Calu3 (cell line): ENCODE results near the gene HNF4A. TPM values are rescaled to one million over a fixed set of nuclear protein-coding genes. Genes with fewer than 3 reads are reported as not detected.
"Not testable (repeated sequence)": the region's sequence is repeated elsewhere in the genome, so short reads cannot be mapped to it uniquely, and the experiment has no call there.

Source experiments
- BruUV-seq: library from RNA; stranded (reverse); fragments of 400-500 nt; replicated peaks from 2 replicates; lab custom pipeline; 2021; lab: Mats Ljungman, UMichigan
- CTCF ChIA-PET: fragments of 300-600 bp; sonication (Branson Sonifier 250); formaldehyde crosslinking; loops from one replicate; lab custom pipeline; 2022; ENCODE audit warnings: antibody characterized with exemption; lab: Charles Lee
- DNase-seq: peaks from one replicate; pipeline ENCODE4 v3.0.0; 2022
- H3K27ac Mint-ChIP-seq: one replicate; pipeline ENCODE4 v1.8.0; 2022; ENCODE audit warnings: mixed read lengths; ENCODE audit not compliant: unreplicated experiment
- H3K27me3 Mint-ChIP-seq: one replicate; pipeline ENCODE4 v1.8.0; 2022; ENCODE audit warnings: mixed read lengths; ENCODE audit not compliant: unreplicated experiment
- H3K36me3 Mint-ChIP-seq: one replicate; pipeline ENCODE4 v1.8.0; 2022; ENCODE audit warnings: mild to moderate bottlenecking, moderate library complexity, mixed read lengths; ENCODE audit not compliant: insufficient read depth, unreplicated experiment
- H3K4me1 Mint-ChIP-seq: one replicate; pipeline ENCODE4 v1.8.0; 2022; ENCODE audit warnings: mild to moderate bottlenecking, low read depth, mixed read lengths; ENCODE audit not compliant: unreplicated experiment
- H3K4me3 Mint-ChIP-seq: one replicate; pipeline ENCODE4 v1.8.0; 2022; ENCODE audit warnings: mild to moderate bottlenecking, low read depth, moderate library complexity, mixed read lengths; ENCODE audit not compliant: unreplicated experiment
- H3K9me3 Mint-ChIP-seq: one replicate; pipeline ENCODE4 v1.8.0; 2022; ENCODE audit warnings: low read depth, mixed read lengths; ENCODE audit not compliant: unreplicated experiment
- CTCF ChIP-seq: fragments of 200-600 bp; IDR thresholded peaks from one replicate; pipeline ENCODE4 v1.8.0; 2022; ENCODE audit warnings: antibody characterized with exemption; ENCODE audit not compliant: unreplicated experiment
- intact Hi-C: fragments of 100-400 bp; cut with micrococcal nuclease; formaldehyde crosslinking; loops from one replicate; pipeline ENCODE4 v1.10.0; 2022; ENCODE audit not compliant: unreplicated experiment
- total RNA-seq: library from RNA; stranded (reverse); gene quantifications from 2 replicates; pipeline ENCODE4 v1.2.3, GENCODE V29; 2022

Gene HNF4A
- total RNA-seq, 1 experiment from 2014 or later = 27.7 TPM

- no peak for DNase-seq
- Mint-ChIP-seq H3K27ac (no peak overlapping the region), H3K4me3 (no peak overlapping the region), H3K36me3 (no peaks in the 10 kb centered on the region), H3K9me3 (no peaks in the 10 kb centered on the region), H3K27me3 (peaks cover 13% of the 10 kb centered on the region), H3K4me1 (no peaks in the 10 kb centered on the region)
- TF ChIP-seq CTCF = no peak
- BruUV-seq = no TSS peak
- CTCF ChIA-PET = no interaction called here
- intact Hi-C loops = no loop called here
Observed at GRCh38 chr20:44342248-44342647, 13.3 kb upstream of the HNF4A start.

- CTCF ChIA-PET = no interaction called here
- intact Hi-C loops = no loop called here
- no TSS peak for BruUV-seq
Observed at GRCh38 chr20:44343162-44343675, 12.3 kb upstream of the HNF4A start.

GRCh38 chr20:44344723-44345122 lies 10.8 kb upstream of the HNF4A start:
- no peak overlapping the region for H3K27ac Mint-ChIP-seq
- H3K4me1 Mint-ChIP-seq = no peaks in the 10 kb centered on the region
- no peak overlapping the region for H3K4me3 Mint-ChIP-seq
- no peak for DNase-seq
- BruUV-seq = no TSS peak
- intact Hi-C loops = no loop called here
- CTCF ChIA-PET = interaction anchor here (0.7 kb wide), 1 partner anchor 11 kb away, joined by 5 read pairs; no protein-coding TSS in a partner anchor
- H3K36me3 Mint-ChIP-seq = no peaks in the 10 kb centered on the region
- H3K9me3 Mint-ChIP-seq = no peaks in the 10 kb centered on the region
- TF ChIP-seq CTCF = no peak
- H3K27me3 Mint-ChIP-seq = no peaks in the 10 kb centered on the region

More at GRCh38 chr20:44343162-44343675, 12.3 kb upstream of the HNF4A start:
- Mint-ChIP-seq H3K4me3 (no peak overlapping the region), H3K27me3 (peaks cover 6% of the 10 kb centered on the region), H3K4me1 (no peaks in the 10 kb centered on the region), H3K36me3 (no peaks in the 10 kb centered on the region), H3K9me3 (no peaks in the 10 kb centered on the region), H3K27ac (no peak overlapping the region)
- no peak for TF ChIP-seq CTCF
- no peak for DNase-seq

- no peak for TF ChIP-seq CTCF
- BruUV-seq = no TSS peak
- Mint-ChIP-seq H3K27ac (no peak overlapping the region), H3K4me1 (no peaks in the 10 kb centered on the region), H3K27me3 (no peaks in the 10 kb centered on the region), H3K9me3 (no peaks in the 10 kb centered on the region), H3K4me3 (no peak overlapping the region), H3K36me3 (no peaks in the 10 kb centered on the region)
- CTCF ChIA-PET = no interaction called here
- no peak for DNase-seq
- intact Hi-C loops = no loop called here
Observed at GRCh38 chr20:44345147-44345546, 10.4 kb upstream of the HNF4A start.

GRCh38 chr20:44345941-44346340 lies 9.6 kb upstream of the HNF4A start:
- intact Hi-C loops, DNase-seq, H3K4me1 Mint-ChIP-seq, H3K36me3 Mint-ChIP-seq, H3K27ac Mint-ChIP-seq, H3K27me3 Mint-ChIP-seq, H3K9me3 Mint-ChIP-seq, CTCF ChIA-PET, H3K4me3 Mint-ChIP-seq, BruUV-seq: not testable (repeated sequence)
